ENCODE data around the gene RPUSD4.

The RPUSD4 gene

DNA sequence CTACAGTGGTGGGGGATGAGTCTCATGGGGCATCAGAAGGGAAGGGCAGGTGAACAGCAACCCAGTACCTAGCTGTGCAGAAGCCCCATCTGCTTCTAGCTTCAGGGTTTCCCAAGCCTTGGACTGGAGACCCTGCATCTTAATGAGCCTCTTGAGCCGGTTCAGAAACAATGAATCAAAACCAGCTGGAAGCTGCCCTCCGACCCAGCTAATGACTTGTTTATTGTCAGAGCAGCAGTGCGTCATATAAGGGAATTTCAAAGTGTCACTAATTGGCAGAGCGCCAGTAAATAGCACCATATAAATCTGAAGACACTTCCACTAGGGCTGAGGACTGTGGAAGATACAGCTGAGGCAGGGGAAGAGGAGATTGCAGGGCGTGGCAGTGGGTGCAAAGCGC is 57.5 kb downstream of the RPUSD4 start:
- DNase-seq (ENCODE audit: low read depth) = no peak
- no peak overlapping the region for H3K4me3 ChIP-seq (ENCODE audit: low read depth, low read length)
- TF ChIP-seq, protein P1, sequence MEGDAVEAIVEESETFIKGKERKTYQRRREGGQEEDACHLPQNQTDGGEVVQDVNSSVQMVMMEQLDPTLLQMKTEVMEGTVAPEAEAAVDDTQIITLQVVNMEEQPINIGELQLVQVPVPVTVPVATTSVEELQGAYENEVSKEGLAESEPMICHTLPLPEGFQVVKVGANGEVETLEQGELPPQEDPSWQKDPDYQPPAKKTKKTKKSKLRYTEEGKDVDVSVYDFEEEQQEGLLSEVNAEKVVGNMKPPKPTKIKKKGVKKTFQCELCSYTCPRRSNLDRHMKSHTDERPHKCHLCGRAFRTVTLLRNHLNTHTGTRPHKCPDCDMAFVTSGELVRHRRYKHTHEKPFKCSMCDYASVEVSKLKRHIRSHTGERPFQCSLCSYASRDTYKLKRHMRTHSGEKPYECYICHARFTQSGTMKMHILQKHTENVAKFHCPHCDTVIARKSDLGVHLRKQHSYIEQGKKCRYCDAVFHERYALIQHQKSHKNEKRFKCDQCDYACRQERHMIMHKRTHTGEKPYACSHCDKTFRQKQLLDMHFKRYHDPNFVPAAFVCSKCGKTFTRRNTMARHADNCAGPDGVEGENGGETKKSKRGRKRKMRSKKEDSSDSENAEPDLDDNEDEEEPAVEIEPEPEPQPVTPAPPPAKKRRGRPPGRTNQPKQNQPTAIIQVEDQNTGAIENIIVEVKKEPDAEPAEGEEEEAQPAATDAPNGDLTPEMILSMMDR (IDR thresholded peaks at IDR 0.05; ENCODE audit: control insufficient read depth, extremely low read depth, insufficient read depth) = no peak

DNA sequence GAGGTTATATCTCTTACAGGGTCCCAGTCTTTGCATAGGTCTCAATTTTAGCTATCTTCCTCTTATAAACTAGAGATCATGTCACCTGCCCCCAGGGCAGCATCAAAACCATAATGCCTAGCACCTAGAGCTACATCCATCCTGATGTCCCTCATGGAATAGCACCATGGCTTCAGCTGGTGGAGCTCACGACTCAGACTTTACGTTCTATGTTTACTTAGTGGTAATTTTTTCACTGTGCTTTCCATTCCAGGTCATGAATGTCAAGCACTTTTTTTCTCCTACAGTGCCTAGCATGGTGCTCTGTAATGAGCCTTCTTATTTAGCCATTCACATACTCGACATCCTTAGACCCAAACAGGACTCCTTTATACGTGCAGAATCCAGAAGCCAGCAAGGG is 58.4 kb downstream of the RPUSD4 start:
- TF ChIP-seq, protein P1 (IDR thresholded peaks at IDR 0.05; ENCODE audit: control insufficient read depth, extremely low read depth, insufficient read depth) = no peak
- DNase-seq (ENCODE audit: low read depth) = no peak
- H3K4me3 ChIP-seq (ENCODE audit: low read depth, low read length) = no peak overlapping the region

DNA sequence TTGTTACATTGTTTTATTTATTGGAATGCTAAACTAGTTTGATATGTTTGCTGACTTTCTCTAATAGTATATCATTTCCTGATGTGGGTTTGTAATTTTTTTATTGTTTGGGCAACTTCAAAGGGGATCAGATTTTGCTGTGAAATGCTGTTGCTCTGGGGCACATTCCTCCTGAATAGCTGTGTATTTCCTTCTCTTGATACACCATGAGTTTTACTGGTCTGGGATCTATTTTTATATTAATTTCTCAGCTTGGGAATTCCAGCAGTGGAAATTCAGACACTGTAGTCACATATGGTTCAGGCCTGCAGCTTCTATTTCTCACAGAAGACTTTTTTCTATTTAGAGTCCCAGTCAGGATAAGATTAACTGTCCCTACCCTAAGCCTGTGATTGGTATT is 58.9 kb downstream of the RPUSD4 start:
- H3K4me3 ChIP-seq (ENCODE audit: low read depth, low read length) = no peak overlapping the region
- no peak for DNase-seq (ENCODE audit: low read depth)
- TF ChIP-seq, protein P1 (IDR thresholded peaks at IDR 0.05; ENCODE audit: control insufficient read depth, extremely low read depth, insufficient read depth) = no peak

DNA sequence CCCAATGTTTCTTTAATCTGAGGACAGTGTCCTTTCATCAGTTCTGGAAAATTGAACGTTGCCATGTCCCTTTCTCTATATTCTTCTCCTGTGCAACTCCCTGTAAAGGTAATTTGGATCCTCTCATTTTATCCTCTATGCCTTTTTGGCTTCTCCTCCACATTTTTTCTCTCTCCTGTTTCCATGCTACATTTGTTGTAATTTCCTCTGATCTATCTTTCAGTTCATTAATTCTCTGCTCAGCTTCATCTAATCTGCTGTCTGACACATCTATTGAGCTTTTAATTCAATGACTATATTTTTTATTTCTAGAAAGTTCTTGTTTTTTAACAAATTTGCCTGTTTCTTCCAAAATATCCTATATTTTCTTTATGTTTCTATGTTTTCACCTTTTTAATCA is 59.3 kb downstream of the RPUSD4 start:
- H3K4me3 ChIP-seq (ENCODE audit: low read depth, low read length) = no peak overlapping the region
- no peak for DNase-seq (ENCODE audit: low read depth)
- TF ChIP-seq, protein P1 (IDR thresholded peaks at IDR 0.05; ENCODE audit: control insufficient read depth, extremely low read depth, insufficient read depth) = no peak
